HG02610 (cell line): ENCODE data around the gene ACAD9.
"Not testable (repeated sequence)": the region's sequence is repeated elsewhere in the genome, so short reads cannot be mapped to it uniquely, and the experiment has no call there.

Source experiments
- ATAC-seq: cut with Tn5 transposase; IDR thresholded peaks from one replicate; pipeline ENCODE4 v1.9.1; 2021; ENCODE audit warnings: mild to moderate bottlenecking, moderate library complexity; ENCODE audit not compliant: unreplicated experiment

The ACAD9 gene

GRCh38 chr3:128879125-128879969, at the start of gene ACAD9:
TSS of gene ACAD9 (plus strand) at chr3:128879620. CDS start at chr3:128879692, 72 bp downstream.
- ATAC-seq, result peak; percentile 89

- not testable (repeated sequence) for ATAC-seq
Measured at GRCh38 chr3:128829925-128830625, 49.3 kb upstream of the ACAD9 start.

DNA sequence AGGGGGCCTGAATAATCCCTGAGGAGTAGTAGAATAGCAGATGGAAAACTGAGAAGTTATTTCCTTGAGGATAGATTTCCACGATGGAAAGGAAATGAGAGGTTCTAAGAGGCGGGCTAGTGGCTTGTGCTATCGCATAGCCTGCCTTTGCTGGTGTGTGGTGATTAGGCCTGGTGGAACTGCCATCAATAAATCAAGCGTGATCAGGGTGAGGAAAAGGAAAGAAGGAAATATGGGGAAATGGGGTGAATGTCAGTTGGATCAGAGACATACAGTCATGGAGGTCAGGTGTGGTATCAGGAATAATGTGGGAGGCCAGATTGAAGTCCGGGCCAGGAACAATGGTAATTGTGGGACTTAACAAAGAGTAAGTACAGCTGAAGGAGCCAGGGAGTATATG, 48.7 kb upstream of the ACAD9 start:
- not testable (repeated sequence) for ATAC-seq

GRCh38 chr3:128832979-128833378, 46.4 kb upstream of the ACAD9 start:
- ATAC-seq, result not testable (repeated sequence)

GRCh38 chr3:128835096-128835495, 44.3 kb upstream of the ACAD9 start:
- ATAC-seq, result no peak

DNA sequence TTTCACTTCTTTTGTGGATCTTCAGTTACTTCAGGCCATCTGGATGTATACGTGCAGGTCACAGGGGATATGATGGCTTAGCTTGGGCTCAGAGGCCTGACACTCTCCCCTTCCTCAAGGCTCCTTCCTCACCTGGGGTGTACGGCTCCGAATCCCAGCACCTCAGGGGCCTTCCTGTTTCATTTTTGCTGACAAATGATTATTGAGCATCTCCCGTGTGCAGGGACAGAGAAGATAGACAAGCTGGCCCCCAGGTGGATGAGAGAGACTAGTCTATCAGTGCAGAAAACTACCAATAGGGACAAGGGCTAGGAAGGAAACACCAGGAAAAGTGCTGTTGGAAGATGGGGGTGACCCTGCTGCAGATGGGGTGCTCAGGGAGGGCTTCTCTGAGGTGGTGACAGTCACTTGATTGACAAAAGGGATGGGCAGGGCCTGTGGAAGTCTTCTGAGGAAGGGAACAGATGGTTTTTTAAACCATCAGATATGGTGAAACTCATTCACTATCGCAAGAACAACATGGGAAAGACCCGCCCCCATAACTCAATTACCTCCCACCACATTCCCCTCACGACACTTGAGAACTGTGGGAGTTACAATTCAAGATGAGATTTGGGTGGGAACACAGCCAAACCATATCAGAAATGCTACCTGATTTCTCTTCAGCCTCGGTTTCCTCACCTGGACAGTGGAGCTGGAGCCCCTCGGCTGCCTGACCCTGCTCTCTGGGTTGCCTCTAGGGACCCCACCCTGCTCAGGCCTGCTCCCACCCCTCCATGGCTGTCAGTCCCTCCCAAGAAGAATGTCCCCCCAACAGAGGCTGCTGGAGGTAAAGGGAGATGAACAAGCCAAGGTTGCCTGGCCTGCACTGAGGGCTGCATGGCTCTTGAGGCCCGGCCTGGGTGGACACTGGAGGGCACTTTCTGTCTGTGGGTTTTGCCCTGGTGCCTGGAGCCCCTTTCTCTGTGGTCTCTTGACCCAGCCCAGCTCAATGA, 37.2 kb upstream of the ACAD9 start:
- no peak for ATAC-seq

DNA sequence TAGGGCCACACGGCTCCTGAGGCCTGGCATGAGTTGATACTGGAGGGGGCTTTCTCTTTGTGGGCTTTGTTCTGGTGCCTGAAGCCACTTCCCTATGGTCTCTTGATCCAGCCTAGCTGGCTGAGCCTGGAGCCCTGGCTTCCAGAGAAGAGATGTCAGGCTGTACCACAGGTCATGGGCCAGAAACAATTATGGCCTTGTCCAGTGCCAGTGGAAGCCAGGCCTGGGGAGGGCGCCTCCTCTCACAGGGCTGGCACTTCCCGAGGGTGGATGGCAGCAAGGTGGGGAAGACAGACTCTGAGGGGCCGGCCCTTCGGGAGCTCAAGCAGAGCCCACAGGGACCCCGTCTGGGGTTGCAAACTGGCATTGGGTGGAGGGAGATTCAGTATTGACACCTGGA, 34.9 kb upstream of the ACAD9 start:
- no peak for ATAC-seq

- no peak for ATAC-seq
Measured at GRCh38 chr3:128845119-128845777, 34.2 kb upstream of the ACAD9 start.

DNA sequence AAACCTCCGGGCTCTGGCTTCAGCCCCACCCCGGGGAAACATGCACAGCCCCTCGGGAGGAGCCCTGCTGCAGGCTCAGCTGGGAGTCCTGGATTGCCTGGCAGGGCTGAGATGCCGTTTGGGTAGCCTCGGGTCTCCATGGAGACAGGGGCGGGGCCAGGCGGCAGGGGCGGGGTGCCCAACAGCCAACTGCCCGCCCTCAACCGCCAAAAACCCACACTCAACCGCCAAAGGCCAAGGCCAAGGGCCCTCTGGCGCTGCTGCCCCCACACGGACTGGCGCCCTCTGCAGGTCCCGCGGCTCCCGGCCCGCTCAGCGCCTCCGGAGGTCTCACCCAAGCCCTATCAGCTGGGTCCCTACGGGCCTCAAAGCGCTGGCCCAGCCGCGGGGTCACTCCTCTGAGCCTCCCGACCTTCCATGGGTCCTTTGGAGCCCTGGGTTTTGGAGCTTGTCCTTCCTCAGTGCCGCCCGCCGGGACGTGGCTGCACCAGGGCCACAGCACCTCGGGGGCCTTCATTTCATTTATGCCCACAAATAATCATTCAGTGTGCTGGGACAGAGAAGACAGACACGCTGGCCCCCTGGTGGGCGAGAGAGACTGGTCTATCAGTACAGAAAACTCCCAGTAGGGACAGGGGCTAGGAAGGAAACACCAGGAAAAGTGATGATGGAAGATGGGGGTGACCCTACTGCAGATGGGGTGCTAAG, 33.5 kb upstream of the ACAD9 start:
- ATAC-seq, result peak; percentile 41

DNA sequence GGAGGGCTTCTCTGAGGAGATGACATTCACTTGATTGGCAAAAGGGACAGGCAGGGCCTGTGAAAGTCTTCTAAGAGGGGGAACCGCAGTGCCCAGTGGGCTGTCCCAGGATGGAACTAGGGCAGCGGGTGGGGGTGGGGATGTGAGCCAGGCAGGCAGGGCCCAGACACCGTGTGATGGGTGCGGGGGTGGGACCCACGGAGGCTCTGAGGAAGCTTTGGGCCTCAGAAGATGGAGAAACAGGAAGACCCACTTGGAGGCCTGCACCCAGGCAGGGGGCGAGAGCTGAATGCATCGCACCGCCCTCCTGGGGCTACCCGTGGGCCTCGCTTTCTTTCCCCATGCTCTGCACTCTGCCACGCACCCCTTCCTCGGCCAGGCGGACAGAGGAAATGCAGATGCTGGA, 32.9 kb upstream of the ACAD9 start:
- no peak for ATAC-seq

GRCh38 chr3:128847666-128848370, 31.6 kb upstream of the ACAD9 start:
- no peak for ATAC-seq

DNA sequence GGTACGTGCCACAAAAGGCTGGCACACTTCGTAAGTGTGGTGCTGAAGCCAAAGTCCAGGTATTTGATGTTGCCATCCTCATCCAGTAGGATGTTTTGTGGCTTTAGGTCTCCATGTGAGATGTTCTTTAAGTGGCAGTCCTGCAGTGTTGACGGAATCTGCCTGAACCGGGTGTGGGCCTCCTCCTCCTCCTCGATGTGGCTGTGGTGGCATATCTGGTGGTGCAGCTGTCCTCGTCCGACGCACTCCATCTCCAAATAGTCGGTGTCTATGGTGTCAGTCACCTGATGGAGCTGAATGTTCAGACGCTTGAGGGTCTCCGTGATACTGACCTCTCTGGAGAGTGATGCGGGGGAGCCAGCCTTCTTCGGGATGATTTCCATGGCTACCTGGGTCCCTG, 30.5 kb upstream of the ACAD9 start:
- no peak for ATAC-seq

DNA sequence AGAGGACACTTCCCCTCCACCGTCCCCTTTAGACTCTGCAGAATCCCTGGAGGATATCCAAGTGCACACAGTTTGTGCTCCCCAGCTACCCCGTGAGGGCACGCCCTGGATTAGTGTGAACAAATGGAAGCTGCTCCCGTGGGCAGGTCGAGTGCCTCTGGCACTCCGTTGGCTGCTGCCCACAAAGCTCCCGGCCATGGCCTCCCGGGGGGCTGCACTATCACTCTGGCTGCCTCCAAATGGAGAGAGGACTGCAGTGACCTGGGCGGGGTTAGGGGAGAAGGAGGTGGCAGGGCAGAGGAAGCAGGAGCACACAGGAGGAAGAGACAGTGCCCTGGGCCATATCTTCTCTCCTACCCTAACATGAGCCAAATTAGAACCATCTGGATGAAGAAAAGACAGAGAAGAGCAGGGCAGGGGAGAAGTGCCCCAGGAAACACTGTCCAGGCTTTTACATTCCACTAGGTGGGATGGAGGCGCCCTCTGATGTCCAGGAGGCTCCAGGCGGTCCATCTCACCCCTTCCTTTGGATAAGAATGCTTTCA, 29.4 kb upstream of the ACAD9 start:
- ATAC-seq, result no peak

DNA sequence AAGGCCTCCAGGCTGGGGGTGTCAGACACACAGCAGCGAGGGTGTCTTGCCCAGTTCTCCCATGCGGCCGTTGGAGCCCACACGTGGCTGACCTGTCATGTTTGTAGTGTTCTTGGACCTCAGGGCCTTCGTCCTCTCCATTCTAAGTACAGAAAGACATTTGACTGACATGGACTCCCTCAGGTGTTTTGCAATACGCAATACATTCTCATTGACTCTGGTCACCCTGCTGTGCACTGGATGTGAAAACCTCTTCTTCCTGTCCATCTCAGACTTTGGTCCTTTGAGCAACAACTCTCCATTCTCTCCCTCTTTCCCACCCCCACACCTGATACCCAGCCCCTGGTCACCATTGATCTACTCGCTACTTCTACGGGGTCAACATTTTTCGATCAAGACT, 28.9 kb upstream of the ACAD9 start:
- no peak for ATAC-seq

DNA sequence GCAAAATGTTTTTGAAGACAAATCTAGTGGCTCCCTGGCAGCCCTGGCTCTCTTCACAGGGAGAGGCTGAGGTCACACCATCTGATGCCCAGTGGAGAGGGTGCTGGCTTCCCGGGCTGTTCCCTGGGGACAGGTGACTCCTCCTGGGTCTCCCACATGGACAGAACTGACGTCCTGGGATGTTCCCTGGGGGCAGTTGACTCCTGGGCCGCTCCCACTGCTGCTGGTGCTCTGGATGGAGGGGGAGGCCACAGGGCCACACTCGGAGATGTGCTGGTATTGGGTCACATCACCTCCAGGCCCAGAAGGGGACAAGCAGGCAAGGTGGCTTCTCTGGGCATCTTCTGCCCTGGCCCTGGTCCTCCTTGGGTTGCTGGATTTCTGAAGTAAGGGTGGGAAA, 27.8 kb upstream of the ACAD9 start:
- ATAC-seq, result no peak

GRCh38 chr3:128853826-128854225, 25.6 kb upstream of the ACAD9 start:
- ATAC-seq, result no peak

- no peak for ATAC-seq
Measured at GRCh38 chr3:128854475-128854874, 24.9 kb upstream of the ACAD9 start.

- no peak for ATAC-seq
Measured at GRCh38 chr3:128855569-128855968, 23.9 kb upstream of the ACAD9 start.

DNA sequence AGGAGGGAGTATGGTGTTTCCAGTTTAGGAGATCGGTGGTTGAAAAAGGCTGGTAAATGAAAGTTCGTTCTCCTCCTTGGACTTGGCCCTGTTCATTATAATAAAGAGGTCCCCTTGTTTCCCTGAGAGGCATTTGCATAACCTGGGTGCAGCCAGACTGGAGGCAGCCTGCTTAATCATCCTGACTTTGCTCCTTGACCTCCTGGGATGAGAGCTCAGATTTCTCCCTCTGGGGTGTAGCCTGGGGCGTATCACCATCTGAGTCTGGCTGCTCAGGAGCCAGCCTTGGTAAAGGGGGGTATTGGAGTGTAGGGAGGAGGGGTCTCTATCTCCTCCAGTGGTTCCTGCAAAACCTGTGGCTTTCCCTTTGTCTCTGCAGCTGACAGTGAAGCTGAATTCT, 21.3 kb upstream of the ACAD9 start:
- ATAC-seq, result no peak
